ENCODE results near the gene ITGA2. TPM values are rescaled to one million over a fixed set of nuclear protein-coding genes. Genes with fewer than 3 reads are reported as not detected.

The ITGA2 gene
- total and polyA plus RNA-seq, 2 experiments from 2014 or later: 10.4 to 21.5 TPM

DNA sequence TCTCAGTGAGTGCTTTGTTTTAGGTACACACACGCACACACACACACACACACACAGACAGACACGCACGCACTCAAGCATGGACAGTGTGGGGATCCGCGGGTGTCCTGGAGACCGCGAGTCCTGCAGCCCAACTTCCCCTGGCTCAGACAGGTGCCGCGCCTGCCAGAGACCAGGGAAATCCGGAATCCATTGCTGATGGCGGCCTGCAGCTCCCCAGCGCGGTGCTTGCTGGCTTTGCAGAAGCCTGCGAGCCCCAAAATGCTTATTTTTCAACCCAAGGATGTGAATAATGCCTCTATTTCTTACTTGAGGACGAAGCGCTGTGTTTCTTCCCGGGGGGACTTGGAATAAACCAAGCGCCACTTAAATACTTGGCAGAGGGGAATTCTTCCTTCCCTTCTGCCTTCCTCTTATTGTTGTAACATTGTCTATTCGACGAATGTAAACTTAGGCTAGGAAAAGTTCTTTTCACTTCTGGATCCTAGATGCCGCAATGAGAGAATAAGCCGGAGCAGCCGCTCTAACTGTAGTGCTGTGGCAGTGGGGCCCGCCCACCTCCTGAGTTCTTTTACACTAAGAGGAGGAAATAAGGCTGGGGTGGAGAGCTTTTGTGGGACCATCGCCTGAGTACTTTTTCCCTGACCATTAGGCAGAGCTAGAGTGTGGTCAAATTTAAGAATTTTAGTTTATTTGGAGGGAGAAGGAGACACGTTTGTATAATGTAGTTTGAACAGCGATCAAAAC, 802 bp downstream of the ITGA2 start:
- Histone ChIP-seq H3K9me3 (ENCODE audit: low read depth) (no peaks in the 10 kb centered on the region), H3K36me3 (ENCODE audit: low read depth) (0 out of 2 replicates have a peak, but pooled peaks cover 4% of the 10 kb centered on the region), H3K27ac (peak overlapping the region; percentile 62), H3K27me3 (replicated peaks; ENCODE audit: insufficient read depth) (no peaks in the 10 kb centered on the region), H4K20me1 (ENCODE audit: insufficient read depth) (no peaks in the 10 kb centered on the region), H3K9ac (peak overlapping the region; percentile 79), H3F3A (ENCODE audit: insufficient read depth) (peaks cover 62% of the 10 kb centered on the region), H3K4me3 (peak overlapping the region; percentile 82), H2AFZ (peak overlapping the region; percentile 90), H3K4me1 (ENCODE audit: insufficient read depth) (peaks cover 55% of the 10 kb centered on the region), H3K79me2 (ENCODE audit: insufficient read depth) (peaks cover 57% of the 10 kb centered on the region), H3K4me2 (ENCODE audit: unreplicated experiment) (peak overlapping the region; percentile 80), H3K9me2 (ENCODE audit: insufficient read depth) (no peaks in the 10 kb centered on the region)
- DNase-seq: peak; percentile 81
- in situ Hi-C loops (cut with MboI): no loop called here
- 2% methylated on average over 27 of the region's 27 CpGs for WGBS, 2 experiments (ENCODE audit: low coverage in 1 of 2, low lambda C conversion rate in 2 of 2, missing lambda C conversion rate in 2 of 2)
- no peak for TF ChIP-seq EZH2phosphoT487 (IDR thresholded peaks at IDR 0.05; ENCODE audit: insufficient read depth, low read depth)
- TF ChIP-seq EZH2 (IDR thresholded peaks at IDR 0.05; ENCODE audit: insufficient read depth, poor library complexity, severe bottlenecking): no peak

DNA sequence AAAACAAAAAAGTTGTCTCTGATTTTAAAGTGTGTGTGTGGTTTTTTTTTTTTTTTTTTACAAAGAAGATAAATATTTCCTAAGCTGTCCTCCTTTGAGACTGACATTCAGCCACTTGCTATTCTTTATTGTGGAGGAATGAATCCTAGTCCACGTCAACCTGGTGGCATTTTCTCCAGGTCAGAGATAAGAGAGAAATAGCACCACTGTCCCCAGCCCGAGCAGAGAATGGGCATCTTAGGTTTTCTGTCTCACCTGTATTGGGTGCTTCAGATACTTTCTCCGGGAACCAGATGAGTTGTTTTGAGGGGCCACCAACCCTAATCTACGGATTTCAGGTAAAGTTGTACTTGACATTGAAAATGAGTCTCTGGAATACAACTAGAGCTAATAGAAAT, 1.4 kb downstream of the ITGA2 start:
- TF ChIP-seq EZH2 (IDR thresholded peaks at IDR 0.05; ENCODE audit: insufficient read depth, poor library complexity, severe bottlenecking) (no peak), EZH2phosphoT487 (IDR thresholded peaks at IDR 0.05; ENCODE audit: insufficient read depth, low read depth) (no peak)
- H2AFZ ChIP-seq: peak overlapping the region; percentile 90
- H3K4me3 ChIP-seq: peak overlapping the region; percentile 82

DNA sequence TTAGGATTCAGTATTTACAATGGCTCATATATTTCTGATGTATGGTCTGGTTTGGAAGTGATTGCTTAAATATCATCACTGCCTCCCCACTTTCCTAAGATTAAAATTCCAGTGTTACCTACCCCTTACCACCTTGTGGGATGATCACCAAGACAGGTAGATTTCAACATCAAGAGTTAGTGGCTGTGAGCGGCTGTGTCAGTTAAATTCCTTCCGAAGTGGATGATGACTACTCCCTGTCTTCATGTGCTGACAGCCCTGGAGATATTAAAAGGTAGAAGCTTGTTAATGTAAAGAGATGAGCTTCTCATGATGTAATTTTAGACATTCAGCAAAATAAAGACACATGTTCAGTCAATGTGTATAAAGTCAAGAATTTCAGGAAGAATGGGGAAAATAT, 4.2 kb downstream of the ITGA2 start:
- WGBS, 2 experiments (ENCODE audit: low coverage in 1 of 2, low lambda C conversion rate in 2 of 2, missing lambda C conversion rate in 2 of 2): 94 to 96% methylated on average over 2 of the region's 2 CpGs
- in situ Hi-C loops (cut with MboI): no loop called here
- peaks cover 54% of the 10 kb centered on the region for H3F3A ChIP-seq (ENCODE audit: insufficient read depth)
- 0 out of 2 replicates have a peak, but pooled peaks cover 4% of the 10 kb centered on the region for H3K36me3 ChIP-seq (ENCODE audit: low read depth)
- H3K9me2 ChIP-seq (ENCODE audit: insufficient read depth): no peaks in the 10 kb centered on the region
- no peaks in the 10 kb centered on the region for H3K27me3 ChIP-seq (replicated peaks; ENCODE audit: insufficient read depth)
- no peaks in the 10 kb centered on the region for H3K9me3 ChIP-seq (ENCODE audit: low read depth)
- H3K4me2 ChIP-seq (ENCODE audit: unreplicated experiment): peak overlapping the region; percentile 1
- H3K9ac ChIP-seq: no peak overlapping the region
- no peak overlapping the region for H3K4me3 ChIP-seq
- no peak for DNase-seq
- peaks cover 91% of the 10 kb centered on the region for H3K79me2 ChIP-seq (ENCODE audit: insufficient read depth)
- H4K20me1 ChIP-seq (ENCODE audit: insufficient read depth): no peaks in the 10 kb centered on the region
- no peak overlapping the region for H3K27ac ChIP-seq
- H2AFZ ChIP-seq: no peak overlapping the region
- TF ChIP-seq EZH2phosphoT487 (IDR thresholded peaks at IDR 0.05; ENCODE audit: insufficient read depth, low read depth) (no peak), EZH2 (IDR thresholded peaks at IDR 0.05; ENCODE audit: insufficient read depth, poor library complexity, severe bottlenecking) (no peak)
- peaks cover 45% of the 10 kb centered on the region for H3K4me1 ChIP-seq (ENCODE audit: insufficient read depth)

More for the DNA sequence above, 1.4 kb downstream of the ITGA2 start:
- no peaks in the 10 kb centered on the region for H3K9me3 ChIP-seq (ENCODE audit: low read depth)
- H3K27ac ChIP-seq: peak overlapping the region; percentile 62; the same call in 1 of the 2 replicates
- WGBS, 2 experiments (ENCODE audit: low coverage in 1 of 2, low lambda C conversion rate in 2 of 2, missing lambda C conversion rate in 2 of 2): 37 to 41% methylated on average over 4 of the region's 4 CpGs
- 0 out of 2 replicates have a peak, but pooled peaks cover 4% of the 10 kb centered on the region for H3K36me3 ChIP-seq (ENCODE audit: low read depth)
- H3F3A ChIP-seq (ENCODE audit: insufficient read depth): peaks cover 58% of the 10 kb centered on the region
- H3K79me2 ChIP-seq (ENCODE audit: insufficient read depth): peaks cover 63% of the 10 kb centered on the region
- no peaks in the 10 kb centered on the region for H3K9me2 ChIP-seq (ENCODE audit: insufficient read depth)
- in situ Hi-C loops (cut with MboI): no loop called here
- H4K20me1 ChIP-seq (ENCODE audit: insufficient read depth): no peaks in the 10 kb centered on the region
- DNase-seq: no peak
- peak overlapping the region; percentile 80 for H3K4me2 ChIP-seq (ENCODE audit: unreplicated experiment)
- no peaks in the 10 kb centered on the region for H3K27me3 ChIP-seq (replicated peaks; ENCODE audit: insufficient read depth)
- peak overlapping the region; percentile 79 for H3K9ac ChIP-seq
- H3K4me1 ChIP-seq (ENCODE audit: insufficient read depth): peaks cover 49% of the 10 kb centered on the region

DNA sequence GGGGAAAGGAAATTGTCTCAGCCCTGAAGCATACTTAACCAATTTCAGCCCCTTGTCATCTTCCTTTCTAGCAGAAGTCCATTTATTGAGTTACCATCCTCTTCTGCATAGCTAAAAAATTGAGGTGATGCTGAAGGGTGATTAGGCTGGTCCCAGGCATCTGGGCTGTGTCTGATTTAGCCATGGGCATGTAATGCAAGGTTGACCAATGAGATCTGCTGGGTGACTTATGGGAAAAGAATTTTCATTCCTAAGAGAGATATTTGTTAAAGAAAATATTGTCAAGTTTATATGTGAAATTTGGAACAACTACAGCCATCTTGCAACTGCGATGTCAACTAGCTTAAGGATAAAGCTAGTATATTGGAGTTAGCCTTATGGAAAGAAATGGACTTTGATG, 5.1 kb downstream of the ITGA2 start:
- H3K9ac ChIP-seq: no peak overlapping the region
- no peaks in the 10 kb centered on the region for H4K20me1 ChIP-seq (ENCODE audit: insufficient read depth)
- WGBS, 2 experiments (ENCODE audit: low coverage in 1 of 2, low lambda C conversion rate in 2 of 2, missing lambda C conversion rate in 2 of 2): 93 to 100% methylated on average over 1 of the region's 1 CpG
- H3K9me2 ChIP-seq (ENCODE audit: insufficient read depth): no peaks in the 10 kb centered on the region
- in situ Hi-C loops (cut with MboI): no loop called here
- H3K4me2 ChIP-seq (ENCODE audit: unreplicated experiment): peak overlapping the region; percentile 1
- peaks cover 50% of the 10 kb centered on the region for H3K4me1 ChIP-seq (ENCODE audit: insufficient read depth)
- H3K27ac ChIP-seq: no peak overlapping the region
- no peak for TF ChIP-seq EZH2 (IDR thresholded peaks at IDR 0.05; ENCODE audit: insufficient read depth, poor library complexity, severe bottlenecking)
- no peak for TF ChIP-seq EZH2phosphoT487 (IDR thresholded peaks at IDR 0.05; ENCODE audit: insufficient read depth, low read depth)
- no peaks in the 10 kb centered on the region for H3K9me3 ChIP-seq (ENCODE audit: low read depth)
- peaks cover 59% of the 10 kb centered on the region for H3F3A ChIP-seq (ENCODE audit: insufficient read depth)
- peaks cover 100% of the 10 kb centered on the region for H3K79me2 ChIP-seq (ENCODE audit: insufficient read depth)
- peak; percentile 59 for DNase-seq
- H2AFZ ChIP-seq: no peak overlapping the region
- H3K4me3 ChIP-seq: no peak overlapping the region
- H3K27me3 ChIP-seq (replicated peaks; ENCODE audit: insufficient read depth): no peaks in the 10 kb centered on the region
- H3K36me3 ChIP-seq (ENCODE audit: low read depth): 0 out of 2 replicates have a peak, but pooled peaks cover 4% of the 10 kb centered on the region

All from GM23248 (cell line).